Hindlimb muscle (tissue), 1 donor: Measurements from ENCODE around the gene ADAMTSL2. TPM values are rescaled to one million over a fixed set of nuclear protein-coding genes. Genes with fewer than 3 reads are reported as not detected.
"Not testable (repeated sequence)": the region's sequence is repeated elsewhere in the genome, so short reads cannot be mapped to it uniquely, and the experiment has no call there.

Experiments
- DNase-seq: peaks from one replicate; pipeline ENCODE4 v3.0.0-alpha.2; 2013
- polyA plus RNA-seq: library from polyadenylated mRNA; unstranded; fragments of 120-200 nt; gene quantifications from one replicate; pipeline ENCODE4 v1.2.1, GENCODE V29; 2013; ENCODE audit not compliant: insufficient read length

ADAMTSL2 gene
- polyA plus RNA-seq, 1 donor, result 4.0 TPM

DNA sequence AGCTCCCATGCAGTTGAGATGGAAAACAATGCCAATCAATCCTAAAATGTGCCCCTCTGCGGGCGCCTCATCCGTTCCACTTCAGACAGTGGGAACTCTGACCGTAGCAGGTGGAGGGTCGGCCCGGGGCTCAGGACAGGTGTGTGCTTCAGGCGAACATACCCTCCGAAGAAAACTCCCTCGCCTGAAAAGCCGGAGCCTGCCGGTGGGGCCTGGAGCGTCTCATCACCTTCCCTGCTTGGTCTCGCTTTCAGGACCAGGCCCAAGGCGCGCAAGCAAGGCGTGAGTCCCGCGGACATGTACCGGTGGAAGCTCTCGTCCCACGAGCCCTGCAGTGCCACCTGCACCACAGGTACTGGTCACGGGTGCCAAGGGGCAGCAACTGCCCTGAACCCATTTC is 26.4 kb downstream of the ADAMTSL2 start:
- no peak for DNase-seq

GRCh38 chr9:133561976-133562554 is 27.6 kb downstream of the ADAMTSL2 start:
- no peak for DNase-seq

DNA sequence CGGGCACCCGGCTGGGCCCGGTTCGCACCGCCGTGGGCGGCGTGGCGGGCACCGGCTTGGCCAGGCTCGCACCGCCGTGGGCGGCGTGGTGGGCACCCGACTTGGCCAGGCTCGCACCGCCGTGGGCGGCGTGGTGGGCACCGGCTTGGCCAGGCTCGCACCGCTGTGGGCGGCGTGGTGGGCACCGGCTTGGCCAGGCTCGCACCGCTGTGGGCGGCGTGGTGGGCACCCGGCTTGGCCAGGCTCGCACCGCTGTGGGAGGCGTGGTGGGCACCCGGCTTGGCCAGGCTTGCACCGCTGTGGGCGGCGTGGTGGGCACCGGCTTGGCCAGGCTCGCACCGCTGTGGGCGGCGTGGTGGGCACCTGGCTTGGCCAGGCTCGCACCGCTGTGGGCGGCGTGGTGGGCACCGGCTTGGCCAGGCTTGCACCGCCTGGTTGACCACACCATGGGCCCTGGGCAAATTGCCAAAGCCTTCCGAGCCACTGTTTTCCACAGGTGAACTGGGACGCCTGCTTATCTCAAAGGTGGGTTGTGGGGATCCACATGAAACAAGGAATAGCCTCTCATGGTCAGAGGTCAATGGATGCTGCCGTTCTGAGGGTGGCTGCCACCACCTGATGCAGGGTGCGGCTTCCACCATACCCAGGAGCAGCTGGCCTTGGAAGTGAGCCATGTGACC is 28.2 kb downstream of the ADAMTSL2 start:
- DNase-seq, result no peak

GRCh38 chr9:133563291-133563796 is 28.8 kb downstream of the ADAMTSL2 start:
- peak; percentile 30 for DNase-seq

DNA sequence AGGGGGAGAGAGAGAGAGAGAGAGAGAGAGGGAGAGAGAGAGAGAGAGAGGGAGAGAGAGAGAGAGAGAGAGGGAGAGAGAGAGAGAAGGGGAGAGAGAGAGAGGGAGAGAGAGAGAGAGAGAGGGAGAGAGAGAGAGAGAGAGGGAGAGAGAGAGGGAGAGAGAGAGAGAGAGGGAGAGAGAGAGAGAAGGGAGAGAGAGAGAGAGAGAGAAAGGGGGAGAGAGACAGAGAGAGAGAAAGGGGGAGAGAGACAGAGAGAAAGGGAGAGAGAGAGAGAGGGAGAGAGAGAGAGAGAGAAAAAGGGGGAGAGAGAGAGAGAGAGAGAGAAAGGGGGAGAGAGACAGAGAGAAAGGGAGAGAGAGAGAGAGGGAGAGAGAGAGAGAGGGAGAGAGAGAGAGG is 29.3 kb downstream of the ADAMTSL2 start:
- DNase-seq, result not testable (repeated sequence)

- DNase-seq, result peak; percentile 30
These were observed 30.1 kb downstream of the ADAMTSL2 start for GRCh38 chr9:133564451-133565116.

DNA sequence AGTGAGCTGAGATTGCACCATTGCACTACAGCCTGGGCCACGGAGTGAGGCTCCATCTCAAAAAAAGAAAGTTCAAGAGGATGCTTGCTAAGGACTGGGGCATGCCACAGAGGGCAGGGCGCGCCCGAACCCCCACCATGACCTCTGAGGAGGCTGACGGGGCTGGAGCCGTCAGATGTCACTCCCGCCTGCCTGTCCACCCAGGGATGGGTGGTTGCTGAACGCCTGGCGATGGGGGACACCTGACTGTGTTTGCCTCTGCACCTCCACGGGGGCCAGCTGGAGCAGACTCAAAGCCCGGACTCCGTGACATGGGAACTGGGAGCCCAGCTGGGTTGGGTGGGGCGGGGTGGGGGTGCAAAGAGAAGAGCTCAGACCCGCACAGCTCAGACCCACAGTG is 31.9 kb downstream of the ADAMTSL2 start:
- no peak for DNase-seq

DNA sequence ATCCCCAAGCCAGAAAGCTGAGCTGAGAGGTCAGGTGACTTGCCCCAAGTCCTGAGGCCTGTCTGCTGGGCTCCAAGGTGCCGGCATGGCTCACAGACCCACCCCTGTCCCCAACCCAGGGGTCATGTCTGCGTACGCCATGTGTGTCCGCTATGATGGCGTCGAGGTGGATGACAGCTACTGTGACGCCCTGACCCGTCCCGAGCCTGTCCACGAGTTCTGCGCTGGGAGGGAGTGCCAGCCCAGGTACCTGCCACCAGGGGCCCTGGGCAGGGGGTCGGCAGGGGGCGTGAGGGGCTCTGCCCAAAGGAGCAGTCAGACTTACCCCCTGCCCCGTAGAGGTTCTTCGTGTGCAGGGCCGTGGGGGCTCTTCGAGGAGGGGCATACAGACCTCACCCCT is 32.3 kb downstream of the ADAMTSL2 start:
- no peak for DNase-seq

DNA sequence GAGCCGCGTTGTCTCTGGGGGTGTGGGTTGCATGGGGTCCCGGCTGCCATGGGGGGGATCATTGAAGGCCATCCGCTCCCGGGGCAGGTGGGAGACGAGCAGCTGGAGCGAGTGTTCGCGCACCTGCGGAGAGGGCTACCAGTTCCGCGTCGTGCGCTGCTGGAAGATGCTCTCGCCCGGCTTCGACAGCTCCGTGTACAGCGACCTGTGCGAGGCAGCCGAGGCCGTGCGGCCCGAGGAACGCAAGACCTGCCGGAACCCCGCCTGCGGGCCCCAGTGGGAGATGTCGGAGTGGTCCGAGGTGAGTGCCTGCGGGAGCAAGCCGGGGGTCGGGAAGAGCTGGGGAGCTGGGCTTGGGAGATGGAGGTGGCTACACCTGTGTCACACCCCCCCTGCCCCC is 33.7 kb downstream of the ADAMTSL2 start:
- no peak for DNase-seq

DNA sequence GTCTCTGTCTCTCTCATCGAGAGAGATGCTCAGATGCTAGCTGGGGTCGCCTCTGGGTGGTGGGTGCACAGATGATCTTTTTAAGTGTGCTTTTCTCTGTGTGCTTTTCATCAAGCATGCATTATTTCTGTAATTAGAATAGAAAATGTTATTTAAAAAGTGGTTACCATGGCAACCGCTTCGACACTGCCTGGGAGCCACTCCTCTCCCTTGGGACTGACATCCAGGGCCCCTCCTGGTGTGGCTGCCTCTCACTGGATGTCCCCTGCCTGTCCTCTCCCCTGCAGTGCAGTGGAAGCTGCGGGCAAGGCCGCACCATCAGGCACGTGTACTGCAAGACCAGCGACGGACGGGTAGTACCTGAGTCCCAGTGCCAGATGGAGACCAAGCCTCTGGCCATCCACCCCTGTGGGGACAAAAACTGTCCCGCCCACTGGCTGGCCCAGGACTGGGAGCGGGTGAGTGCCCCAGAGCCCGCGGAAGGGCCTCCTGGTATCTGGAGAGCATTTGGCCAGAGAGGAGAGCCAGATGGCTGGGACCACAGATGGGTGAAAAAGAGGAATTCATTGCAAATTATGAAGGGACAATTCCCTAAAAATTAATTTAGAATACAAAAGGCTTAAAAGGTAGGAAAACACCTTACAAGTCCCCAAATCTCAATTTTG is 34.7 kb downstream of the ADAMTSL2 start:
- DNase-seq, result no peak

GRCh38 chr9:133569891-133570690 is 35.6 kb downstream of the ADAMTSL2 start:
- no peak for DNase-seq

DNA sequence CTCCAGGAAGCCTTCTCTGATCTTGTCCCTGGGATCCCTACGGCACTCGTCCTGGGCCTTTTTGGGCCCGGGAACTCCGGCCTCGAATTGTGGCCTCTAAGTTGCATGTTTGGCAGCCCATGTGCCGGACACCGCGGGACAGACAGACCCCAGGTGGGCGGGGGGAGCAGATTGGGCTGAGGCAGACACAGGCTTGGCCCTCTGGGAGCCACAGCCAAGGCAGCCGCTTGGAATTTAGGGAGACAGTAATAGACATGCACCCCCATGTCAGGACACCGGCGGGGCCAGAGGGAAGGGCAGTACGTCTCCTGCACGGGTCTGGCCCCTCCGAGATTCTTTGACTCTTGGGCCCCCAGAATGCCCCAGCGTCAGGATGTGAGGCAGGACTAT is 36.2 kb downstream of the ADAMTSL2 start:
- DNase-seq, result no peak

- DNase-seq, result no peak
These were observed 36.9 kb downstream of the ADAMTSL2 start for GRCh38 chr9:133571391-133571890.

DNA sequence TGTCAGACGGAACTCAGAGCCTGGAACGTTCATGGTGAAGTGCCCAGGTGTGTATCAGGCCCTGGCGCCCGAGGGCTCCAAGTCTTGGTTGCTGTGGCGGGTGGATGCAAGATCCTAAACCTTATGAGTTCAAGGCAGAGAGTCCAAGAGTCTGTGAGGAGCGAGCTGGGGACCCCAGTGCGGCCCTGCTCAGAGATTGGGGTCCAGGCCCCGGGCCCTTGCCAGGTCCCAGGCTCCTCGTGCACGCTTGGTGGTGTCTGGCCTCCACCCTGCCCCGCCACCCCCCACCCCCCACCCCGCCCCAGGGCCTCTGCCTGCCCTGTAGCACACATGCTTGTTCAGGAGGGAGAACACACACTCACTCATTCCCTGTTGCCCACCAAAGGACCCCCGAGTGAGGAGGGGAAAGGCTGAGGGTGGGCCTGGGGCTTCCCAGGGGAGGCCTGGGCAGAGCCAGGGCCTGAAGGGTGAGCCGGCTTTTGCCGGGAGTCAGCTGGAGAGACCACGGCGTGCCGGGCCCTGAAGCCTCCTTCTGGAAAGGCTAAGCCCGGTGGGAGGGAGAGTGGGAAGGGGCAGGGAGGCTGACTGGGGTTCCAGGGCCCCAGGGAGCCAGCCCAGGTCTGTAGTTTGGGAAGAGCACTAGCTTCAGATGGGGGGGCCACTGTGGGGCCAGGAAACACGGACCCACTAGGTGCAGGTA is 37.5 kb downstream of the ADAMTSL2 start:
- DNase-seq, result no peak

GRCh38 chr9:133572821-133573361 is 38.4 kb downstream of the ADAMTSL2 start:
- peak; percentile 54 for DNase-seq

DNA sequence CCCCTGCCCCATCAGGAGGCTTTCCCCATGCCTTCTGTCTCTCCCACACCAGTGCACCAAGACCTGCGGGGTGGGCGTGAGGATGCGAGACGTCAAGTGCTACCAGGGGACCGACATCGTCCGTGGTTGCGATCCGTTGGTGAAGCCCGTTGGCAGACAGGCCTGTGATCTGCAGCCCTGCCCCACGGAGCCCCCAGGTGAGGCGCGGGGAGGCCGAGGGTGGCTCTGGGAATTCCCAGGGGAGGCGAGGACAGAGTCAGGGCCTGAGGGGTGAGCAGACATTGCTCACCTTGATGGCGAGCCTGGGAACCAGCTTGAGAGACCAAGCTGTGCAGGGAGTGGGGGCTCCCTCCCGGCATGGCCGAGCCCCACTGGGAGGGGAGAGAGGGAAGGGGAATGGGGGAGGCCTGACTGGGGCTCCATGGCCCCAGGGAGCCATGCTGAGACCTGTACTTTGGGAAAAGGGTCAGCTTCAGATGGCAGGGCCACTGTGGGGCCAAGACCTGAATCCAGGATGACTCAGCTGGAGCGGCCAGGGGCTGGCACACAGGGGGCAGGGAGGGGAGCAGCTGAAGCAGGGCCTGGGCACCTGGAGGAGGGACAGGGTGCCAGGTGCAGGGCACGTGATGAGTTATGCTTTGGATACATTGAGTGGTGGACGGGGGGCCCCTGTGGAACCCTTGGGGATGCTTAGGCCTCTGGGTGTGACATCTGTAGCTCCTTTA is 39.4 kb downstream of the ADAMTSL2 start:
- no peak for DNase-seq

DNA sequence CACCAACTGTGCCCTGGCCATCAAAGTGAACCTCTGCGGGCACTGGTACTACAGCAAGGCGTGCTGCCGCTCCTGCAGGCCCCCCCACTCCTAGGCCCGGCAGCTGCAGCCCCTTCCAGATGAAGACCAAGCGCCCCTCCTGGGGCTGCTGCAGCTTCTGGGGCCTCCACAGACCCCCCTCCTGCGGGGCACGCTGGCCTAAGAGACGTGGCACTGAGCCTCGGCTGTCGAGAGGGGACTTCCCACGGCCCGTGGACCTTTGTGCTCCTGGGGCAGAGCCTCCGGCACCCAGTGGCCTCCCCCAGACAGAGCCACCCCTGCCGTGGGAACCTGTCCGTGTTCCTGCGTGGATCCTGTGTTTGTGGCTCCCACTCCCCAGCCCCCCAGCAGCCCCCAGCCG is 40.3 kb downstream of the ADAMTSL2 start:
- DNase-seq, result no peak

DNA sequence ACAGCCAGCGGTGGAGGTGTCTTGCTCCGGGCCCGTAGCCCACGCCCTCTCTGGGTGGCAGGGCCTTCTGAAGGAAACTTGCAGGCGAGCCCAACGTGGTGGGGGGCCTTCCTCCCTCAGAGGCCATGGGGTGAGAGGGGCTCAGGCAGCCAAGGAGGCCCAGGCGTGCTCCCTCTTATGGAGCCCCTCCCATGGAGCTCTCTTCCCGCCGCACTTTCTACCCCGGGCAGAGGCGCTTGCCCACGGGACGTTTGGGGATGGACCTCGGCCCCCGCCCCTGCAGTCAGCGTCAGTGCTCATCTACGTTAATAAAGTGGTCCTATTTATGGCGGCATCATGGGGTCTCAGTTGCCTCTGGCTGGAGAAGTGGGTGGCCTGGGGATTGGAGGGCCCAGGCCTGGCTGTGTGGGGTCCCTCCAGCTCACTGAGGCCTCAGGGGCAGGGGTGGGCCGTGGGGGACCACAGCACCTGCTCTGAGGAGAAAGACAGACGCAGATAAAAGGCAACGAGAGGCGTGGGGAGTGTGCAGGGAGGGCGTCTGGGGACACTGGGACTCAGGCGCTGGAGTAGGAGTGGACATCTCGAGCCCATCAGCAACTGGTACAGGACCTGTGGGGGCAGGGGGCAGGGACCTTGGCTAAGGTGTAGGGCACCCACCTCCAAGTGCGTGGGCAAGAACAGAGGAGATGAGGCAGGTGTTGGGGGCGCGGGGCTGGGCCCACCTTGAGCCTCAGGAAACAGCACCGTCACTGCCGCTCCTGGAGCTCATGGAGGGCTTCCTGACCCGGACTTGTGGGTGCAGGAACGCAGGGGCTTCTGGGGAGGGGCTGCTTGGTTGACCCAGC is 40.9 kb downstream of the ADAMTSL2 start:
- no peak for DNase-seq

- no peak for DNase-seq
These were observed 41.7 kb downstream of the ADAMTSL2 start for GRCh38 chr9:133576031-133576874.
